VCaP (cell line): ENCODE data around the gene ZNF496.
"Not testable (repeated sequence)": the region's sequence is repeated elsewhere in the genome, so short reads cannot be mapped to it uniquely, and the experiment has no call there.

Source experiments
- H3K27ac ChIP-seq: fragments of 450-650 bp; 2 replicates; pipeline ENCODE4 v1.5.1; 2017
- TF ChIP-seq, protein P1 (sequence below): fragments of 450-650 bp; conservative IDR thresholded peaks from 2 replicates; pipeline ENCODE4 v1.5.1; 2017; ENCODE audit warnings: mild to moderate bottlenecking, moderate library complexity

The ZNF496 gene

DNA sequence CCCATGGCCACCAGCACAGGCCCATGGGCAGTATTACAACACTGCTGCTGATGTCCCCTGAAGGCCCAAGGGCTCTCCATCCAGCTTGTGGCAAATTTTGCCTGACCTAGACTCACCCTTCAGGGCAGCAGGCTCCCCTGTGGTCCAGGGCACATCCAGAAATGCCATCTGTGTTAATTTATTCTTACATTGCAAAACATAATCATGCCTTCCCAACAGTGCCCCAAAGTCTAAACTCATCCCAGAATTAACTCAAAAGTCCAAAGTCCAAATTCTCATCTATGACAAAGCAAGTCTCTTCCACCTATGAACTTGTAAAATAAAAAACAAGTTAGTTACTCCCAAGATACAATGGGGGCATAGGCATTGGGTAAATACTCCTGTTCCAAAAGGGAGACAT, 62.5 kb downstream of the ZNF496 start:
- TF ChIP-seq, protein P1, sequence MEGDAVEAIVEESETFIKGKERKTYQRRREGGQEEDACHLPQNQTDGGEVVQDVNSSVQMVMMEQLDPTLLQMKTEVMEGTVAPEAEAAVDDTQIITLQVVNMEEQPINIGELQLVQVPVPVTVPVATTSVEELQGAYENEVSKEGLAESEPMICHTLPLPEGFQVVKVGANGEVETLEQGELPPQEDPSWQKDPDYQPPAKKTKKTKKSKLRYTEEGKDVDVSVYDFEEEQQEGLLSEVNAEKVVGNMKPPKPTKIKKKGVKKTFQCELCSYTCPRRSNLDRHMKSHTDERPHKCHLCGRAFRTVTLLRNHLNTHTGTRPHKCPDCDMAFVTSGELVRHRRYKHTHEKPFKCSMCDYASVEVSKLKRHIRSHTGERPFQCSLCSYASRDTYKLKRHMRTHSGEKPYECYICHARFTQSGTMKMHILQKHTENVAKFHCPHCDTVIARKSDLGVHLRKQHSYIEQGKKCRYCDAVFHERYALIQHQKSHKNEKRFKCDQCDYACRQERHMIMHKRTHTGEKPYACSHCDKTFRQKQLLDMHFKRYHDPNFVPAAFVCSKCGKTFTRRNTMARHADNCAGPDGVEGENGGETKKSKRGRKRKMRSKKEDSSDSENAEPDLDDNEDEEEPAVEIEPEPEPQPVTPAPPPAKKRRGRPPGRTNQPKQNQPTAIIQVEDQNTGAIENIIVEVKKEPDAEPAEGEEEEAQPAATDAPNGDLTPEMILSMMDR = no peak
- H3K27ac ChIP-seq = no peak overlapping the region

DNA sequence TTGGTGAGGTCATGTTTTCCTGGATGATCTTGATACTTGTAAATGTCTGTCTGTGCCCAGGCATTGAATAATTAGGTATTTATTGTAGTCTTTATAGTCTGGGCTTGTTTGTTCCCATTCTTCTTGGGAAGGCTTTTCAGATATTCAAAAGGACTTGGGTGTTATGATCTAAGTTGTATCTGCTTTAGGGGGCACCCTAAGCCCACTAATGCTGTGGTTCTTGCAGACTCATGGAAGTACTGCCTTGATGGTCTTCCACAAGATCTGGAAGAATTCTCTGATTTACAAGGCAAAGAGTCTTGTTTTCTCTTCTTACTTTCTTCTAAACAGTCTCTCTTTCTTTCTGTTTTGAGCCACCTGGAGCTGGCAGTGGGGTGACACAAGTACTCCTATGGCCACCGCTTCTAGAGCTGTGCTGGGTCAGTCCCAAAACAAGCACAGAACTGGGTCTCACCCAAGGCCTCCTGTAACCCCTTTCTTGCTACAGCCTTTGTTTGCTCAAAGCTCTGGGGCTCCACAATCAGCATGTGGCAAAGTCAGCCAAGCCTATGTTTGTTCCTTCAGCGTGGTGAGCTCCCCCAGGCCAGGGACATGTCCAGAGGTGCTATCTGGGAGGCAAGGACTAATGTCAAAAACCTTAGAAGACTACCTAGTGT, 63.1 kb downstream of the ZNF496 start:
- no peak overlapping the region for H3K27ac ChIP-seq
- TF ChIP-seq, protein P1 = no peak

DNA sequence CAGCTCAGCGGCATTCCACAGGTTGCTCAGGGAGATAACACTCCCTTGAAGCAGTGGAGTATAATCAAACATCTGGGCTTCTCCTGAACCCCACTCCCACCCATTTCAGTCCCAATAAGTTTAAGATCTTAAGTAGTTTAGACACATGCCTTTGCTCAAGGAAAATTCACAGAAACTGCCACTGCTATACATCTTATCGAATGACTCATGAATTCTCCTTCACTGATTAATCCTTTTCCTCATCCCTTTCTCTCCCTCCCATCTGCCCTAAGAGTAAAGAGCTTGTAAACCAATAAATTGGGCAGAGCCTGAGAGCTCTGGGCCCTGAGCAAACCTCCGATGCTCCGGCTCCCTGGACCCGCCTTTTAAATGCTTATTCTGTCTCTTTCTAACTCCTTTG, 65.6 kb downstream of the ZNF496 start:
- TF ChIP-seq, protein P1 = no peak
- no peak overlapping the region for H3K27ac ChIP-seq

DNA sequence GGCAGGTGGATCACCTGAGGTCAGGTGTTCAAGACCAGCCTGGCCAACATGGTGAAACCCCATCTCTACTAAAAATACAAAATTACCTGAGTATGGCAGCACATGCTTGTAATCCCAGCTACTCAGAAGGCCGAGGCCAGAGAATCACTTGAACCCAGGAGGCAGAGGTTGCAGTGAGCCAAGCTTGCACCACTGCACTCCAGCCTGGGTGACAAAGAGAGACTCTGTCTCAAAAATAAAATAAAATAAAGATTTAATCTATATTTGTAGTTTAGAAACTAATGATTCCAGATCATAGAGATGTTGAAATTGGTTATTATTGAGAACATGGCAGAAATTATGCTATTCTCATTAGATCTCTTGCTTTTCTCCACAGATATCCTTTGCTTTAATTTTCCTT, 75.9 kb downstream of the ZNF496 start, which contains the start of gene VN1R5:
VN1R5 (plus strand) TSS at position 301 of the 400 bp plus-strand sequence.
- H3K27ac ChIP-seq = not testable (repeated sequence)

DNA sequence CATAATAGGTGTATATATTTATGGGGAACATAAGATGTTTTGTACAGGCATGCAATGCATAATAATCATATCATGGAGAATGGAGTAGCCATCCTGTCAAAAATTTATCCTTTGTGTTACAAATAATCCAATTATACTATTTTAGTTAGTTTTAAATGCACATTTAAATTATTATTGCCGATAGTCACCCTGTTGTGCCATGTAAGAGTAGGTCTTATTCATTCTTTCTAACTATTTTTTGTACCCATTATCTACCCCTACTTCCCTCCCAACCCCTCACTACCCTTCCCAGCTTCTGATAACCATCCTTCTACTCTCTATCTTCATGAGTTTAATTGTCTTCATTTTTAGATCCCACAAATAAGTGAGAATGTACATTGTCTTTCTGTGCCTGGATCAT, 84.1 kb downstream of the ZNF496 start:
- no peak overlapping the region for H3K27ac ChIP-seq
- TF ChIP-seq, protein P1 = no peak
